AG04450 (cell line): ENCODE measurements around the gene VCAN. TPM values are rescaled to one million over a fixed set of nuclear protein-coding genes. Genes with fewer than 3 reads are reported as not detected.
A peak's percentile ranks its signal among the peaks of the same experiment; 100 is the strongest.

Experiments used
- CTCF ChIA-PET: fragments of 300-600, 350-600 bp; formaldehyde crosslinking; extraction: SDS; loops from one replicate; lab custom pipeline; 2022; ENCODE audit warnings: antibody characterized with exemption, inconsistent platforms; lab: Charles Lee
- POLR2A ChIA-PET: fragments of 350-600 bp; formaldehyde crosslinking; extraction: SDS; loops from one replicate; lab custom pipeline; 2021; ENCODE audit warnings: antibody characterized with exemption, inconsistent platforms; lab: Yijun Ruan, JAX
- DNase-seq: peaks from one replicate; pipeline ENCODE4 v3.0.0-alpha.2; 2011; ENCODE audit warnings: low read depth, low spot score
- H3K27ac ChIP-seq: one replicate; pipeline ENCODE4 v1.5.1; 2012; ENCODE audit warnings: low read depth, low read length, control low read depth
- H3K27me3 ChIP-seq: one replicate; pipeline ENCODE4 v1.6.0; 2012; ENCODE audit warnings: low read length; ENCODE audit not compliant: control insufficient read depth, insufficient read depth
- H3K4me3 ChIP-seq: 2 replicates; pipeline ENCODE4 v1.5.1; 2011; ENCODE audit warnings: mild to moderate bottlenecking, low read depth, low read length, control low read depth
- H3K9me3 ChIP-seq: 2 replicates; pipeline ENCODE4 v1.5.1; 2012; ENCODE audit warnings: low read length; ENCODE audit not compliant: control insufficient read depth, insufficient read depth
- polyA plus RNA-seq: library from polyadenylated mRNA; depleted of rRNA; stranded (reverse); fragments of >200 nt; gene quantifications from 2 replicates; pipeline ENCODE4 v1.2.3, GENCODE V29; 2011
- TF ChIP-seq, protein P1 (sequence below): IDR thresholded peaks from 2 replicates; pipeline ENCODE4 v1.5.1; 2011; ENCODE audit warnings: low read depth, low read length, control low read depth, inconsistent platforms

Gene VCAN
- polyA plus RNA-seq, 1 experiment: 171 TPM

GRCh38 chr5:83589786-83590185 is 118.2 kb downstream of the VCAN start:
- POLR2A ChIA-PET: no interaction called here
- no peaks in the 10 kb centered on the region for H3K27me3 ChIP-seq
- no peak overlapping the region for H3K27ac ChIP-seq
- CTCF ChIA-PET: interaction anchor here (0.6 kb wide), 1 partner anchor 622 kb away, joined by 3 read pairs; no protein-coding TSS in a partner anchor
- H3K9me3 ChIP-seq: no peaks in the 10 kb centered on the region
- DNase-seq: no peak
- H3K4me3 ChIP-seq: no peak overlapping the region
- TF ChIP-seq, protein P1, sequence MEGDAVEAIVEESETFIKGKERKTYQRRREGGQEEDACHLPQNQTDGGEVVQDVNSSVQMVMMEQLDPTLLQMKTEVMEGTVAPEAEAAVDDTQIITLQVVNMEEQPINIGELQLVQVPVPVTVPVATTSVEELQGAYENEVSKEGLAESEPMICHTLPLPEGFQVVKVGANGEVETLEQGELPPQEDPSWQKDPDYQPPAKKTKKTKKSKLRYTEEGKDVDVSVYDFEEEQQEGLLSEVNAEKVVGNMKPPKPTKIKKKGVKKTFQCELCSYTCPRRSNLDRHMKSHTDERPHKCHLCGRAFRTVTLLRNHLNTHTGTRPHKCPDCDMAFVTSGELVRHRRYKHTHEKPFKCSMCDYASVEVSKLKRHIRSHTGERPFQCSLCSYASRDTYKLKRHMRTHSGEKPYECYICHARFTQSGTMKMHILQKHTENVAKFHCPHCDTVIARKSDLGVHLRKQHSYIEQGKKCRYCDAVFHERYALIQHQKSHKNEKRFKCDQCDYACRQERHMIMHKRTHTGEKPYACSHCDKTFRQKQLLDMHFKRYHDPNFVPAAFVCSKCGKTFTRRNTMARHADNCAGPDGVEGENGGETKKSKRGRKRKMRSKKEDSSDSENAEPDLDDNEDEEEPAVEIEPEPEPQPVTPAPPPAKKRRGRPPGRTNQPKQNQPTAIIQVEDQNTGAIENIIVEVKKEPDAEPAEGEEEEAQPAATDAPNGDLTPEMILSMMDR: no peak

DNA sequence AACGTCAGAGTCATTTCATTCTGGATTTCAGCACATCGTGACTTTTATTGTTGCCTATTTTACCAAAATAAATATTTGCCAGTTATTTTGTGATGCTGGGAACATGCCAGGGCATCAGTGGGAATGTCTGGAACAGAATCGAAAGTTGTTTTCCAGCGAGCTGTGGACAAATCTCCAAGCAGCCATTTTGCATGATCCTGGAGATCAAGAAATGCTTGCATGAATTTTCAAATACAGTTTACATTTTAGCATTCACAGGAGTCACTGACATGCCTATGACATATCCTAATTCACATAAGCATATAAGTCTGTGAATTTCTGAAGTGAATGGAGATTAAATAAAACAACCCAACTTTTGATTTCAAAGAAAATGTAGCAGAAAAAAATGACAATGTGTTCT is 119.4 kb downstream of the VCAN start:
- no peak overlapping the region for H3K4me3 ChIP-seq
- POLR2A ChIA-PET: no interaction called here
- DNase-seq: no peak
- TF ChIP-seq, protein P1: no peak
- no peak overlapping the region for H3K27ac ChIP-seq
- H3K9me3 ChIP-seq: no peaks in the 10 kb centered on the region
- H3K27me3 ChIP-seq: no peaks in the 10 kb centered on the region
- CTCF ChIA-PET: no interaction called here

DNA sequence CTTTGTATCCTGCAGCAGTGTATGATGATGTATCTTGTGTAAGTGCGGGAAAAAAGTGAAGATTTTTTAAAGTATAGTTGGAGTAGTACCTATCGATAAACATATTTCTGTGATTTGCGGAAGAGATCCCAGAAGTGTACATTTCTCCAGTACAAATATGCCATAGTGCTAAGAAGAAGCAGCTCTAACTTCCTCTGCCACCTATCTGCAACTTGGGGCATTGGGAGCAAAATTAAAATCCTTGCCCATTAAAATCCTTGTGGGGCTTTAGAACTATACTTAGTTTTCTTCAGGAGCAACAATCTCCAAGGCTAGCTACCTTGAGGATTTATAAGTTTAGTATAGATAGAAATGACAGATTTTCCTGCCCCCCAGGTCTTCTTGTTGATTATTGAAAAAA is 123.7 kb downstream of the VCAN start:
- ChIA-PET CTCF (interaction anchor here (1.0 kb wide), 2 partner anchors 13 to 1283 kb away, joined by 3 to 4 read pairs; no protein-coding TSS in a partner anchor), POLR2A (no interaction called here)
- Histone ChIP-seq H3K27me3 (no peaks in the 10 kb centered on the region), H3K27ac (no peak overlapping the region), H3K9me3 (no peaks in the 10 kb centered on the region), H3K4me3 (no peak overlapping the region)
- DNase-seq: no peak
- TF ChIP-seq, protein P1: peak; percentile 39

- H3K4me3 ChIP-seq: no peak overlapping the region
- no peaks in the 10 kb centered on the region for H3K27me3 ChIP-seq
- ChIA-PET POLR2A (interaction anchor here (0.9 kb wide), 1 partner anchor 25 kb away, joined by 3 read pairs; no protein-coding TSS in a partner anchor), CTCF (interaction anchor here (0.6 to 2.3 kb wide), 14 partner anchors 8 to 1437 kb away, joined by 3 to 6 read pairs (median 4); no protein-coding TSS in a partner anchor)
- no peak overlapping the region for H3K27ac ChIP-seq
- DNase-seq: no peak
- no peaks in the 10 kb centered on the region for H3K9me3 ChIP-seq
- TF ChIP-seq, protein P1: peak; percentile 65
Measured at GRCh38 chr5:83608122-83608521, 136.6 kb downstream of the VCAN start.

- Histone ChIP-seq H3K27me3 (no peaks in the 10 kb centered on the region), H3K27ac (no peak overlapping the region), H3K4me3 (no peak overlapping the region), H3K9me3 (no peaks in the 10 kb centered on the region)
- CTCF ChIA-PET: no interaction called here
- no peak for DNase-seq
- TF ChIP-seq, protein P1: no peak
- POLR2A ChIA-PET: no interaction called here
Measured at GRCh38 chr5:83614841-83615240, 143.3 kb downstream of the VCAN start.
